OCI-LY7 (cell line): ENCODE data around the gene EEF1AKMT1. TPM values are rescaled to one million over a fixed set of nuclear protein-coding genes. Genes with fewer than 3 reads are reported as not detected.

Experiments used
- BruUV-seq: library from RNA; stranded (reverse); fragments of 400-500 nt; replicated peaks from 2 replicates; lab custom pipeline; 2021; lab: Mats Ljungman, UMichigan
- CTCF ChIA-PET: fragments of 300-600 bp; sonication (Branson Sonifier 250); formaldehyde crosslinking; loops from one replicate; lab custom pipeline; 2022; ENCODE audit warnings: antibody characterized with exemption; ENCODE audit not compliant: unreplicated experiment; lab: Charles Lee
- POLR2A ChIA-PET: fragments of 300-600 bp; sonication (Branson Sonifier 250); formaldehyde crosslinking; loops from one replicate; lab custom pipeline; 2022; ENCODE audit warnings: antibody characterized with exemption; lab: Charles Lee
- DNase-seq: peaks from one replicate; pipeline ENCODE4 v3.0.0-alpha.2; 2015; ENCODE audit warnings: low spot score
- H2AFZ ChIP-seq: fragments of 200-600 bp; sonication (generic), shearing (Covaris generic); 2 replicates; pipeline ENCODE4 v1.6.1; 2014; ENCODE audit warnings: mild to moderate bottlenecking, antibody characterized with exemption, low read length, moderate library complexity
- H3K27ac ChIP-seq: fragments of 200-600 bp; sonication (generic); 2 replicates; pipeline ENCODE4 v1.5.1; 2014; ENCODE audit warnings: mixed run types, low read depth, mild to moderate bottlenecking, moderate library complexity, low read length, inconsistent platforms; ENCODE audit not compliant: poor library complexity, severe bottlenecking
- H3K36me3 ChIP-seq: fragments of 200-600 bp; sonication (generic); 2 replicates; pipeline ENCODE4 v1.6.1; 2014; ENCODE audit warnings: mild to moderate bottlenecking, antibody characterized with exemption, low read length, moderate library complexity, mixed read lengths; ENCODE audit not compliant: insufficient read depth
- H3K4me1 ChIP-seq: fragments of 200-600 bp; sonication (generic); 2 replicates; pipeline ENCODE4 v1.5.1; 2014; ENCODE audit warnings: mild to moderate bottlenecking, low read length; ENCODE audit not compliant: insufficient read depth, poor library complexity, severe bottlenecking
- H3K4me2 ChIP-seq: fragments of 200-600 bp; sonication (generic); 2 replicates; pipeline ENCODE4 v1.6.1; 2014; ENCODE audit warnings: mild to moderate bottlenecking, low read length
- H3K4me3 ChIP-seq: fragments of 200-600 bp; sonication (generic); 2 replicates; pipeline ENCODE4 v1.5.1; 2014; ENCODE audit warnings: mild to moderate bottlenecking, low read depth, low read length; ENCODE audit not compliant: poor library complexity, severe bottlenecking
- H3K79me2 ChIP-seq: fragments of 200-600 bp; sonication (generic); 2 replicates; pipeline ENCODE4 v1.6.1; 2016; ENCODE audit warnings: low read depth, mild to moderate bottlenecking, low read length, moderate library complexity, mixed read lengths; ENCODE audit not compliant: insufficient read depth
- H3K9me2 ChIP-seq: fragments of 200-600 bp; sonication (generic); 2 replicates; pipeline ENCODE4 v1.6.1; 2016; ENCODE audit warnings: mild to moderate bottlenecking, low read length, mixed read lengths; ENCODE audit not compliant: insufficient read depth
- H3K9me3 ChIP-seq: fragments of 200-600 bp; sonication (generic); 2 replicates; pipeline ENCODE4 v1.6.1; 2014; ENCODE audit warnings: mild to moderate bottlenecking, mixed run types, low read length, mixed read lengths
- H4K20me1 ChIP-seq: fragments of 200-600 bp; sonication (generic); 2 replicates; pipeline ENCODE4 v1.6.1; 2014; ENCODE audit warnings: mild to moderate bottlenecking, antibody characterized with exemption, low read length, moderate library complexity, mixed read lengths; ENCODE audit not compliant: insufficient read depth
- CTCF ChIP-seq: fragments of 200-600 bp; sonication (generic); conservative IDR thresholded peaks from 2 replicates; pipeline ENCODE4 v1.5.1; 2014; ENCODE audit warnings: mild to moderate bottlenecking, antibody characterized with exemption, low read length, moderate library complexity, mixed read lengths
- EZH2phosphoT487 ChIP-seq: fragments of 200-600 bp; sonication (generic); IDR thresholded peaks from 2 replicates; pipeline ENCODE4 v1.6.1; 2018; ENCODE audit warnings: low read depth, borderline replicate concordance, mild to moderate bottlenecking, mixed run types, antibody characterized with exemption, low read length, moderate library complexity, mixed read lengths
- intact Hi-C: fragments of 100-400 bp; cut with micrococcal nuclease; formaldehyde crosslinking; loops from one replicate; pipeline ENCODE4 v1.10.0; 2022; ENCODE audit not compliant: unreplicated experiment
- total RNA-seq, 2 experiments: library from RNA; depleted of rRNA in 1 of 2; stranded (reverse); fragments of >200 nt in 1 of 2; shearing (Covaris generic) in 1 of 2; gene quantifications; 2 replicates each; pipeline ENCODE4 v1.2.3, GENCODE V29; 2014 to 2022

EEF1AKMT1 gene
- total RNA-seq, 2 experiments from 2014 or later: 1.5 to 2.5 TPM

GRCh38 chr13:20711301-20712044, 62.3 kb downstream of the EEF1AKMT1 start:
- H3K79me2 ChIP-seq: no peaks in the 10 kb centered on the region
- H3K9me3 ChIP-seq: no peaks in the 10 kb centered on the region
- no peak for TF ChIP-seq CTCF
- no peak for TF ChIP-seq EZH2phosphoT487
- DNase-seq: no peak
- H3K27ac ChIP-seq: no peak overlapping the region
- intact Hi-C loops: loop anchor here (2.0 kb wide), 1 partner anchor 213 kb away; no protein-coding TSS in a partner anchor
- H3K4me3 ChIP-seq: no peak overlapping the region
- H3K36me3 ChIP-seq: no peaks in the 10 kb centered on the region
- no peak overlapping the region for H3K4me2 ChIP-seq
- H4K20me1 ChIP-seq: no peaks in the 10 kb centered on the region
- no peaks in the 10 kb centered on the region for H3K4me1 ChIP-seq
- H3K9me2 ChIP-seq: no peaks in the 10 kb centered on the region
- no peak overlapping the region for H2AFZ ChIP-seq
- BruUV-seq: no TSS peak
- CTCF ChIA-PET: interaction anchor here (0.6 kb wide), 1 partner anchor 193 kb away, joined by 3 read pairs; no protein-coding TSS in a partner anchor
- POLR2A ChIA-PET: interaction anchor here (0.5 kb wide), 1 partner anchor 233 kb away, joined by 5 read pairs; no protein-coding TSS in a partner anchor

GRCh38 chr13:20709782-20710181, 64.0 kb downstream of the EEF1AKMT1 start:
- H3K27ac ChIP-seq: no peak overlapping the region
- no peaks in the 10 kb centered on the region for H3K79me2 ChIP-seq
- H3K9me2 ChIP-seq: no peaks in the 10 kb centered on the region
- DNase-seq: no peak
- no peaks in the 10 kb centered on the region for H4K20me1 ChIP-seq
- H3K9me3 ChIP-seq: no peaks in the 10 kb centered on the region
- H2AFZ ChIP-seq: no peak overlapping the region
- POLR2A ChIA-PET: interaction anchor here (0.7 kb wide), 1 partner anchor 40 kb away, joined by 6 read pairs; no protein-coding TSS in a partner anchor
- CTCF ChIA-PET: no interaction called here
- TF ChIP-seq EZH2phosphoT487: no peak
- TF ChIP-seq CTCF: no peak
- no peak overlapping the region for H3K4me2 ChIP-seq
- no TSS peak for BruUV-seq
- intact Hi-C loops: loop anchor here (10.0 kb wide), 1 partner anchor 195 kb away; the partner anchor contains the start of gene XPO4
- no peaks in the 10 kb centered on the region for H3K36me3 ChIP-seq
- H3K4me1 ChIP-seq: no peaks in the 10 kb centered on the region
- no peak overlapping the region for H3K4me3 ChIP-seq

- intact Hi-C loops: loop anchor here (10.0 kb wide), 1 partner anchor 195 kb away; the partner anchor contains the start of gene XPO4
These were observed 64.4 kb downstream of the EEF1AKMT1 start for GRCh38 chr13:20709369-20709768.

More at GRCh38 chr13:20709369-20709768, 64.4 kb downstream of the EEF1AKMT1 start:
- H3K4me2 ChIP-seq: no peak overlapping the region
- H3K36me3 ChIP-seq: no peaks in the 10 kb centered on the region
- no TSS peak for BruUV-seq
- no peaks in the 10 kb centered on the region for H3K9me3 ChIP-seq
- no peaks in the 10 kb centered on the region for H3K79me2 ChIP-seq
- no peak overlapping the region for H3K4me3 ChIP-seq
- H2AFZ ChIP-seq: no peak overlapping the region
- CTCF ChIA-PET: no interaction called here
- POLR2A ChIA-PET: no interaction called here
- H3K9me2 ChIP-seq: no peaks in the 10 kb centered on the region
- no peaks in the 10 kb centered on the region for H3K4me1 ChIP-seq
- DNase-seq: no peak
- H4K20me1 ChIP-seq: no peaks in the 10 kb centered on the region
- H3K27ac ChIP-seq: no peak overlapping the region
- TF ChIP-seq EZH2phosphoT487: no peak
- no peak for TF ChIP-seq CTCF
